KBM-7 (cell line): ENCODE results near the gene DYNC1H1.

Experiments used
- DNase-seq: peaks from one replicate; pipeline ENCODE4 v3.0.0-alpha.2; 2015
- in situ Hi-C: fragments of 300-500 bp; cut with MboI; formaldehyde crosslinking; loops from 2 replicates; pipeline ENCODE4 v1.14.3; 2020; ENCODE audit warnings: low sequenced_read_pairs, low pct_unique_long_range_greater_than_20kb, mixed read lengths

DYNC1H1 gene

DNA sequence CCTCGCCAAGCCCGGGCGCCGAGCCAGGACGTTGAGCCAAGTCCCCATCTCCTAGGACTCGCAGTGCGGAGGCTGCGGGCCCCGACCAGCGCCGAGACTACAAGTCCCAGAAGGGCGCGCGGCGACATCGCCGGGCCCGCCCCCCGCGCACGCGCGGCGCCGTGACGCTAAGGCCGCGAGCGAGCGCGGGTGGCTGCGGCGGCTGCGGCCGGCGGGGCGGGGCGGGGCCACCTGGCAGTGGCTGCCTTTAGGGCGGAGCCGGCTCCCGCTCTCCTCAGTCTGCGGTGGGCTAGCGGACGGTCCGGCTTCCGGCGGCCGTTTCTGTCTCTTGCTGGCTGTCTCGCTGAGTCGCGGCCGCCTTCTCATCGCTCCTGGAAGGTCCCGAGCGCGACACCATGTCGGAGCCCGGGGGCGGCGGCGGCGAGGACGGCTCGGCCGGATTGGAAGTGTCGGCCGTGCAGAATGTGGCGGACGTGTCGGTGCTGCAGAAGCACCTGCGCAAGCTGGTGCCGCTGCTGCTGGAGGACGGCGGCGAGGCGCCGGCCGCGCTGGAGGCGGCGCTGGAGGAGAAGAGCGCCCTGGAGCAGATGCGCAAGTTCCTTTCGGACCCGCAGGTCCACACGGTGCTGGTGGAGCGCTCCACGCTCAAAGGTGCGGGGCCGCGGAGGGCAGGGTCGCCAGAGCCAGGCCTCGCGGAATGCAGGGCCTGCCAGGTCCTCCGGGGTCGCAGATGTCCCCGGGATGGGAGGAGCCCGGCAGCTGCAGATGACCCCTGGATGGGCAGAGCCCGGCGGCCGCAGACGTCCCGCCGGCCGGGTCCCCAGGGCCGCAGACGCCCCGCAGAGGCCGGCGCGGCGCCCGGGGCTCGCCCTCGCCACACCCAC, at the start of gene DYNC1H1:
Gene DYNC1H1 (plus strand): TSS at position 277 of the 884 bp plus-strand sequence. CDS start 119 bp downstream, at position 396.
- DNase-seq, result peak; percentile 85
- in situ Hi-C loops, result no loop called here

GRCh38 chr14:101915871-101916815, 48.2 kb upstream of the DYNC1H1 start:
- in situ Hi-C loops, result no loop called here
- no peak for DNase-seq

GRCh38 chr14:101916816-101917412, 47.5 kb upstream of the DYNC1H1 start:
- no peak for DNase-seq
- in situ Hi-C loops, result no loop called here

GRCh38 chr14:101917413-101918017, 46.9 kb upstream of the DYNC1H1 start:
- in situ Hi-C loops, result no loop called here

GRCh38 chr14:101918065-101918989, 46.0 kb upstream of the DYNC1H1 start:
- in situ Hi-C loops, result no loop called here
- no peak for DNase-seq

More at GRCh38 chr14:101917413-101918017, 46.9 kb upstream of the DYNC1H1 start:
- DNase-seq, result no peak

- in situ Hi-C loops, result no loop called here
- no peak for DNase-seq
Observed at GRCh38 chr14:101920271-101920670, 44.1 kb upstream of the DYNC1H1 start.

DNA sequence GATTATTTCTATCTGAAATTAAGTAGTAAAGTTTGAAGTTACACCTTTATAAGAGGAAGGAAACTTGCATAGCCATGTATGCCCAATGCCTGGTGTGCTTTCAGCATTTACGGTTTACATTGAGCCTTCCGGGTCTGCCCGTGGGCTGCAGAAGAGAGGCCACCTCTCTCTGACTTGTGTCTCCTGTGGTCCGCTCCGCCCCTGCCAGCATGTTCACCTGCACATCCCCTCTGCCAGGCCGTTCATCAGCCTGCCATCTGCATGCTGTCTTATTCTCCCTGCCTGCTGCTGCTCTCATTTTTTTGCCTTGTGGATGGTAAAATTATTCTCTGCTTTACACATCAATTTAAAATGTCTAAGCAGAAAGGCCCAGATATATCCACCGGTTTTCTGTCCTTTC, 41.5 kb upstream of the DYNC1H1 start:
- in situ Hi-C loops, result no loop called here
- no peak for DNase-seq

DNA sequence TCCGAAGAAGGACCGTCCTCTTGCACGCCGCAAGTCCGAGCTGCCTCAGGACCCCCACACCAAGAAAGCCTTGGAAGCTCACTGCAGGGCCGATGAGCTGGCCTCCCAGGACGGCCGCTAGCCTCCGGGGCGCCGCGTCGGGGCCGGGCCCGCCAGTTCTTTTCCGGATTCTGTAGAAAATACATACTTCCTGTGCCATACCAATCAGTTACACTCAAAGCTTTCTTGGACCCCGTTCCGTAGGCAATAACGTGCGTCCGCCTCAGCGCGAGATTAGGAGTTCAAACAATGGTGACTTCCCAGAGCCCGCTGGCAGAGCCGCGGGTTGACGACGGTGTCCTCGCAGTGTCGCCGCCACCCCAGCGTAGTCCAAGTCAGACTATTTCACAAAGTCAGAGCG, 39.2 kb upstream of the DYNC1H1 start:
- DNase-seq, result no peak
- in situ Hi-C loops, result no loop called here

GRCh38 chr14:101926085-101926484, 38.3 kb upstream of the DYNC1H1 start:
- no peak for DNase-seq
- in situ Hi-C loops, result no loop called here

GRCh38 chr14:101926620-101927019, 37.8 kb upstream of the DYNC1H1 start:
- in situ Hi-C loops, result no loop called here
- no peak for DNase-seq

GRCh38 chr14:101927859-101928258, 36.5 kb upstream of the DYNC1H1 start:
- in situ Hi-C loops, result no loop called here
- DNase-seq, result peak; percentile 38

DNA sequence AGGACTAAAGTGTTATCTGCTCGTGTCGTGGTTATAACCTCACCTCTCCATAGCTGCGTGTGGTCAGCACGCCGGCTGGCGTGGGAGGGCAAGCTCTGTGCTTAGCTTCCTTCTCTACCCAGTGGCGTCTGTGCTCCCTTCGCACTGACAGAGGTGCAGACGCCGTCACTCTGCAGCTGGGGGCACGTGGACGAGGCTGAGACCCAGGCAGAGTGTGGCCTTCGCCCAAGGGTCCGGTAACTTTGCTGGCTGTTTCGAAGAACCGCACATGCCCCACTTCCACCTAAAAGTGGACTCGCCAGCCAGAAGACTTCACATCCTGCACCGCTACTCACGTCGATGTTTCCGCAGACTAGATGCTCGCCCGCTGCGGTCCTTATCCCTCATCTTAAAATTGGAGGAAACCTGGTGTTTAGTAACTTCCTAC, 35.9 kb upstream of the DYNC1H1 start:
- no peak for DNase-seq
- in situ Hi-C loops, result no loop called here

DNA sequence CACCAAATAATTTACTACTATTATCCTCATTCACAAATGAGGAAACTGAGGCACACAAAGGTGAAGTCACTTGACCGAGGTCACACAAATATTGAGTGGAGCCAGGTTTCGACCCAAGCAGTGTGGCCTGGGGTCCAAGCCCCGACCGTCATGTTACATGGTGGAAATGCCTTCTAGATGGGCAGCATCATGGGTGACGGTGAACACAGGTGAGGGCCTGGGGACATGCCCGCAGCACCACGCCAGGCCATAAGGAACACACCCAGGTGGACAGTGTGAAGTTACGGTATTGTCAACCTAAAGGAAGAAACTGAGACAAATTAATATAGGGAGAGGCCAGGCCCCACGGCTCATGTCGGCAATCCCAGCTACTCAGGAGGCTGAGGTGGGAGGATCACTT, 35.3 kb upstream of the DYNC1H1 start:
- no peak for DNase-seq
- in situ Hi-C loops, result no loop called here

- in situ Hi-C loops, result no loop called here
- no peak for DNase-seq
Observed at GRCh38 chr14:101929946-101930345, 34.4 kb upstream of the DYNC1H1 start.

DNA sequence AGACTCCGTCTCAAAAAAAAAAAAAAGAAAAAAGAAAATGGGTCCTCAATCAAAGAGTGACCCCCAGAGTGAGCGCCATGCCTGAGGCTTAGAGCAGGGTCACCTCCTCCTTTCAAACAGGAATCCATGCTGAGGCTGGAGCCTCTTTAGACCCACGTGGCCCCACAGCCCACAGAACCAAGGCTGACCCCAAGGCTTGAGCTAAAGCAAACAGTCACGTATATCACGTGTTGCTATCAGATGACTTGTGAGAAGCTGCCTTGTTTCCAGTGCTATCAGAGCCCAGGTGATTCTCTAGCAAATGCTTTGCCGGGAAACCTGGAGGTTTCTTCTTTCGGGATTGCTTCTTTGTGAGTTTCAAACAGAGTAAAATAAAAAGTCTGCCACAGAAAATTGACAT, 31.7 kb upstream of the DYNC1H1 start:
- in situ Hi-C loops, result no loop called here
- no peak for DNase-seq

GRCh38 chr14:101933209-101933608, 31.2 kb upstream of the DYNC1H1 start:
- in situ Hi-C loops, result no loop called here
- DNase-seq, result no peak

DNA sequence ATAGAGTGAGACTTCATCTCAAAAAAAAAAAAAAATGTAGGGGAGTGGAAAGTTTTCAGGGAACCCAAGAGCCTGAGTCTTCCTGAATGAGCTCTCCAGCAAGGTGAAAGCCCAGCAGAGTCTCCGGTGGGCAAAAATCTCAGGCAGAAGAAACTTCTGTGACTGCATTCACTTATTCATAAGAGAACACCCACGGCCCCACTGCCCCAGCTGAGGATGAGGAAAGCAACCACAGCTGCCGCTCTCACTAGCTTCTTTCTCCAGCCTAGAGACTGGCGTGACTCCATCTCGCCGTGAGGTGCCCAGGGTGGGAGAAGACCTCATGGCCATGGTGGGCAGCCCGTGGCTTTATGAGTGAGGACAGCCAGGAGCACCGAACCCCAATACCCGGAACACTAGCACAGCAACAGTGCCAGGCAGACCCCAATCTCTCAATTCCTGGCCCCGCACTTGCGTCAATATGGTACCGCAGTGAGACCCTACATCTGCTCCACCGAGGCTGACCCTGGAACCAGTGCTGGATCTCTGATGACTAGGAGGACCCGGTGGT, 29.7 kb upstream of the DYNC1H1 start:
- in situ Hi-C loops, result no loop called here
- DNase-seq, result no peak
